Endothelial cell of umbilical vein (primary cell): ENCODE data around the gene AGTPBP1. TPM values are rescaled to one million over a fixed set of nuclear protein-coding genes. Genes with fewer than 3 reads are reported as not detected.

Experiments
- BruUV-seq: library from RNA; stranded (reverse); fragments of 400-500 nt; replicated peaks from 2 replicates; lab custom pipeline; 2021; lab: Mats Ljungman, UMichigan
- CTCF ChIA-PET: fragments of 300-600, 350-600 bp; sonication (Branson Sonifier 250); formaldehyde crosslinking; loops from one replicate; lab custom pipeline; 2021; ENCODE audit warnings: antibody characterized with exemption, inconsistent platforms; lab: Charles Lee
- POLR2A ChIA-PET: fragments of 300-600, 350-600 bp; sonication (Branson Sonifier 250); formaldehyde crosslinking; loops from one replicate; lab custom pipeline; 2021; ENCODE audit warnings: antibody characterized with exemption, inconsistent platforms; lab: Charles Lee
- DNase-seq: peaks from one replicate; pipeline ENCODE4 v3.0.0-alpha.2; 2011; ENCODE audit warnings: low read depth, low spot score
- FAIRE-seq: peaks from 2 replicates; lab custom pipeline; 2011; peaks lifted over from hg19 to GRCh38; lab: Jason Lieb, UNC
- H2AFZ ChIP-seq: 2 replicates; pipeline ENCODE4 v1.6.0; 2012; ENCODE audit warnings: low read depth, low read length, control low read depth, inconsistent platforms
- H3K27ac ChIP-seq: 2 replicates; pipeline ENCODE4 v1.5.1; 2011; ENCODE audit warnings: low read depth, mild to moderate bottlenecking, control low read depth, low read length, moderate library complexity; ENCODE audit not compliant: insufficient read depth
- H3K27me3 ChIP-seq, 2 experiments: 2 replicates each; pipeline versions ENCODE4 v1.6.0 to v1.6.1; 2011; ENCODE audit warnings: low read length in 2 of 2, mixed read lengths in 1 of 2; ENCODE audit not compliant: control insufficient read depth in 2 of 2, insufficient read depth in 2 of 2
- H3K36me3 ChIP-seq, 2 experiments: 2 replicates in 1 of 2; 3 replicates in 1 of 2; pipeline ENCODE4 v1.5.1; 2011; ENCODE audit warnings: low read length in 2 of 2, mild to moderate bottlenecking in 1 of 2, moderate library complexity in 1 of 2; ENCODE audit not compliant: control insufficient read depth in 2 of 2, insufficient read depth in 2 of 2; ENCODE audit errors: extremely low read depth in 1 of 2
- H3K4me1 ChIP-seq: 3 replicates; pipeline ENCODE4 v1.5.1; 2011; ENCODE audit warnings: mild to moderate bottlenecking, low read length; ENCODE audit not compliant: control insufficient read depth, insufficient read depth; ENCODE audit errors: extremely low read depth
- H3K4me2 ChIP-seq: 2 replicates; pipeline ENCODE4 v1.6.1; 2011; ENCODE audit warnings: low read length, control low read depth, mixed read lengths; ENCODE audit not compliant: insufficient read depth
- H3K4me3 ChIP-seq, 3 experiments: fragments of 200-600 bp in 1 of 3; sonication (generic), shearing (Covaris generic) in 1 of 3; replicated peaks in 1 of 3; 2 replicates each; pipeline ENCODE4 v1.5.1; 2011 to 2016; ENCODE audit warnings: control low read depth in 3 of 3, low read length in 3 of 3, mild to moderate bottlenecking in 2 of 3, inconsistent platforms in 1 of 3, low read depth in 1 of 3, moderate library complexity in 1 of 3; ENCODE audit not compliant: insufficient read depth in 1 of 3
- H3K79me2 ChIP-seq: 2 replicates; pipeline ENCODE4 v1.6.0; 2012; ENCODE audit warnings: low read length, inconsistent platforms; ENCODE audit not compliant: control insufficient read depth, insufficient read depth
- H3K9ac ChIP-seq: replicated peaks from 2 replicates; pipeline ENCODE3; 2011; ENCODE audit warnings: low read length, control low read depth; ENCODE audit not compliant: insufficient read depth; ENCODE audit errors: extremely low read depth
- H3K9me1 ChIP-seq: replicated peaks from 3 replicates; pipeline ENCODE4 v1.6.0; 2011; ENCODE audit warnings: mild to moderate bottlenecking, low read length; ENCODE audit not compliant: control insufficient read depth, insufficient read depth; ENCODE audit errors: extremely low read depth
- H3K9me3 ChIP-seq: replicated peaks from 2 replicates; pipeline ENCODE4 v1.5.1; 2012; ENCODE audit warnings: low read length, inconsistent platforms; ENCODE audit not compliant: control insufficient read depth, insufficient read depth
- H4K20me1 ChIP-seq: replicated peaks from 2 replicates; pipeline ENCODE3; 2011; ENCODE audit warnings: mild to moderate bottlenecking, low read length; ENCODE audit not compliant: control insufficient read depth, insufficient read depth; ENCODE audit errors: extremely low read depth
- EZH2 ChIP-seq: IDR thresholded peaks from 2 replicates; pipeline ENCODE4 v1.6.1; 2012; ENCODE audit warnings: borderline replicate concordance, low read depth, mild to moderate bottlenecking, moderate library complexity, low read length, inconsistent platforms; ENCODE audit not compliant: severe bottlenecking
- FOS ChIP-seq: IDR thresholded peaks from 2 replicates; pipeline ENCODE4 v1.6.1; 2011; ENCODE audit warnings: mild to moderate bottlenecking, low read length, moderate library complexity, borderline replicate concordance; ENCODE audit not compliant: insufficient read depth
- GATA2 ChIP-seq: IDR thresholded peaks from 2 replicates; pipeline ENCODE4 v1.7.0; 2011; ENCODE audit warnings: low read depth, mild to moderate bottlenecking, moderate library complexity, mixed read lengths, low read length; ENCODE audit not compliant: insufficient read length, insufficient read depth
- JUN ChIP-seq: IDR thresholded peaks from 2 replicates; pipeline ENCODE4 v1.6.1; 2011; ENCODE audit warnings: borderline replicate concordance, low read depth; ENCODE audit not compliant: insufficient read length, insufficient read depth
- MYC ChIP-seq: IDR thresholded peaks from one replicate; pipeline ENCODE4 v1.6.1; 2011; ENCODE audit warnings: mild to moderate bottlenecking, low read depth, low read length
- POLR2A ChIP-seq: IDR thresholded peaks from 2 replicates; pipeline ENCODE4 v1.6.1; 2012; ENCODE audit warnings: low read depth, mild to moderate bottlenecking, control low read depth, low read length
- POLR2AphosphoS5 ChIP-seq: IDR thresholded peaks from 2 replicates; pipeline ENCODE4 v1.6.1; 2012; ENCODE audit warnings: low read depth, mild to moderate bottlenecking, control low read depth, low read length, moderate library complexity; ENCODE audit not compliant: insufficient read depth
- dilution Hi-C: fragments of 300-500 bp; cut with MboI; formaldehyde crosslinking; loops from one replicate; pipeline ENCODE4 v1.15.0; 2019; ENCODE audit warnings: low sequenced_read_pairs; ENCODE audit not compliant: extremely low pct_ligation_motif_present
- intact Hi-C: fragments of 100-400 bp; cut with micrococcal nuclease; formaldehyde crosslinking; loops from one replicate; pipeline ENCODE4 v1.10.0; 2022
- polyA plus RNA-seq, 4 experiments: library from polyadenylated mRNA; depleted of rRNA in 3 of 4; stranded (reverse) in 3 of 4; unstranded in 1 of 4; fragments of >200 nt; gene quantifications; 2 replicates each; pipeline versions ENCODE4 v1.2.1 to v1.2.3, GENCODE V29; 2011 to 2012; ENCODE audit warnings: missing spikeins in 1 of 4
- total RNA-seq: library from RNA; stranded (reverse); gene quantifications from 2 replicates; pipeline ENCODE4 v1.2.3, GENCODE V29; 2021
- TF ChIP-seq, protein P1 (sequence below), 2 donors: IDR thresholded peaks; 1 replicate in 1 of 2; 2 replicates in 1 of 2; pipeline ENCODE4 v1.5.1; 2011; ENCODE audit warnings: low read length in 2 of 2, mild to moderate bottlenecking in 2 of 2, moderate library complexity in 2 of 2, control low read depth in 1 of 2, inconsistent platforms in 1 of 2, low read depth in 1 of 2; ENCODE audit not compliant: insufficient read depth in 1 of 2; ENCODE audit errors: extremely low read depth in 1 of 2
- TF ChIP-seq, protein P2 (sequence below): IDR thresholded peaks from 2 replicates; pipeline ENCODE4 v1.6.1; 2011; ENCODE audit not compliant: insufficient read depth, insufficient read length

Gene AGTPBP1
- total and polyA plus RNA-seq, 2 donors (not counting 3 experiments of a cell fraction or from before 2014, with no cell fraction given): 4.2 to 18.4 TPM

DNA sequence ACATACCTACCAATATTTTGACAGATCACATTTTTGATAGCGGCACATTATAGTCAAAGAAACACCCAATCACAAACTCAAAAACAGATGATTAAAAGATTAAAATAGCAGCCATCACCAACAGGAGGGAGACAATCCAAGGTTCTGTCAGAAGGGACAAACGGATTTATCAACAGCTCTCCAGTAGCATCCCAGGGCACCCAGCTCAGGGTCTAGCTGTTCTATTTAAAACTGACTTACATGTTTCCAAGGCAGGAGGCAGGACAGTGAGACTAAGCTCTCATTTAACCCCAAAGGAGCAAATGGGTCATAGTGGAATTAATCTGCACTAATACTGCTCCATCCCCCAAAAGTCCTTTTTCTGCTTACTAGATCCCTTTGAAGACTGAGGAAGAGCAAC lies 3.2 kb downstream of the AGTPBP1 start:
- Histone ChIP-seq H3K4me3 (no peak overlapping the region), H3K79me2 (peaks cover 31% of the 10 kb centered on the region), H3K27ac (no peak overlapping the region), H3K9me1 (no peaks in the 10 kb centered on the region), H3K27me3 (peaks cover 0 to 2% of the 10 kb centered on the region in 2 experiments), H3K36me3 (no peaks in the 10 kb centered on the region), H4K20me1 (peaks cover 2% of the 10 kb centered on the region), H3K4me1 (peaks cover 15% of the 10 kb centered on the region), H3K4me2 (no peak overlapping the region), H2AFZ (no peak overlapping the region), H3K9ac (no peak overlapping the region), H3K9me3 (no peaks in the 10 kb centered on the region)
- CTCF ChIA-PET: interaction anchor here (1.0 kb wide), 1 partner anchor 40 kb away, joined by 3 read pairs; no protein-coding TSS in a partner anchor
- TF ChIP-seq POLR2A (no peak), POLR2AphosphoS5 (no peak), GATA2 (no peak), EZH2 (no peak), FOS (no peak), JUN (no peak), MYC (no peak)
- TF ChIP-seq, protein P1, sequence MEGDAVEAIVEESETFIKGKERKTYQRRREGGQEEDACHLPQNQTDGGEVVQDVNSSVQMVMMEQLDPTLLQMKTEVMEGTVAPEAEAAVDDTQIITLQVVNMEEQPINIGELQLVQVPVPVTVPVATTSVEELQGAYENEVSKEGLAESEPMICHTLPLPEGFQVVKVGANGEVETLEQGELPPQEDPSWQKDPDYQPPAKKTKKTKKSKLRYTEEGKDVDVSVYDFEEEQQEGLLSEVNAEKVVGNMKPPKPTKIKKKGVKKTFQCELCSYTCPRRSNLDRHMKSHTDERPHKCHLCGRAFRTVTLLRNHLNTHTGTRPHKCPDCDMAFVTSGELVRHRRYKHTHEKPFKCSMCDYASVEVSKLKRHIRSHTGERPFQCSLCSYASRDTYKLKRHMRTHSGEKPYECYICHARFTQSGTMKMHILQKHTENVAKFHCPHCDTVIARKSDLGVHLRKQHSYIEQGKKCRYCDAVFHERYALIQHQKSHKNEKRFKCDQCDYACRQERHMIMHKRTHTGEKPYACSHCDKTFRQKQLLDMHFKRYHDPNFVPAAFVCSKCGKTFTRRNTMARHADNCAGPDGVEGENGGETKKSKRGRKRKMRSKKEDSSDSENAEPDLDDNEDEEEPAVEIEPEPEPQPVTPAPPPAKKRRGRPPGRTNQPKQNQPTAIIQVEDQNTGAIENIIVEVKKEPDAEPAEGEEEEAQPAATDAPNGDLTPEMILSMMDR (IDR thresholded peaks at IDR 0.05; ENCODE audit: extremely low read depth in 1 of 2, insufficient read depth in 1 of 2, low read depth in 1 of 2, low read length in 2 of 2): no peak
- TF ChIP-seq, protein P2, sequence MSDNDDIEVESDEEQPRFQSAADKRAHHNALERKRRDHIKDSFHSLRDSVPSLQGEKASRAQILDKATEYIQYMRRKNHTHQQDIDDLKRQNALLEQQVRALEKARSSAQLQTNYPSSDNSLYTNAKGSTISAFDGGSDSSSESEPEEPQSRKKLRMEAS: no peak
- dilution Hi-C loops (no loop called here), intact Hi-C loops (no loop called here)
- no TSS peak for BruUV-seq
- POLR2A ChIA-PET: no interaction called here
- no peak for FAIRE-seq
- no peak for DNase-seq
